Mucosa of stomach (tissue), 1 donor: ENCODE data around the gene PCARE.

Source experiments
- H3K27me3 ChIP-seq: one replicate; pipeline ENCODE4 v1.7.0; 2013; ENCODE audit warnings: mild to moderate bottlenecking, low read length; ENCODE audit not compliant: control insufficient read depth, insufficient read depth
- H3K36me3 ChIP-seq: one replicate; pipeline ENCODE4 v1.7.0; 2013; ENCODE audit warnings: low read length; ENCODE audit not compliant: control insufficient read depth, insufficient read depth
- H3K4me1 ChIP-seq: one replicate; pipeline ENCODE4 v1.7.0; 2013; ENCODE audit warnings: mild to moderate bottlenecking, low read length; ENCODE audit not compliant: control insufficient read depth, insufficient read depth
- H3K4me3 ChIP-seq: one replicate; pipeline ENCODE4 v1.7.0; 2013; ENCODE audit warnings: low read length
- H3K9ac ChIP-seq: one replicate; pipeline ENCODE4 v1.7.0; 2013; ENCODE audit warnings: mild to moderate bottlenecking, low read length, moderate library complexity
- H3K9me3 ChIP-seq: one replicate; pipeline ENCODE4 v1.7.0; 2013; ENCODE audit warnings: mild to moderate bottlenecking, low read length, moderate library complexity; ENCODE audit not compliant: control insufficient read depth
- donor health status: Pancreatic carcinoma.

Gene PCARE

GRCh38 chr2:29074411-29074810, at the start of gene PCARE:
Gene PCARE, minus strand, starts transcription at chr2:29074523. Its CDS starts 262 bp downstream, at chr2:29074261.
- Histone ChIP-seq H3K9ac (no peak within 1 kb of the TSS), H3K4me3 (no peak within 1 kb of the TSS), H3K4me1 (no peaks in the 10 kb centered on the region), H3K9me3 (no peaks in the 10 kb centered on the region), H3K27me3 (no peaks in the 10 kb centered on the region), H3K36me3 (no peaks in the 10 kb centered on the region)

- Histone ChIP-seq H3K27me3 (no peaks in the 10 kb centered on the region), H3K9me3 (no peaks in the 10 kb centered on the region), H3K36me3 (no peaks in the 10 kb centered on the region), H3K4me1 (no peaks in the 10 kb centered on the region), H3K9ac (no peak overlapping the region), H3K4me3 (no peak overlapping the region)
These were observed 49.5 kb upstream of the PCARE start for GRCh38 chr2:29123617-29124349.

GRCh38 chr2:29120846-29121245, 46.5 kb upstream of the PCARE start:
- Histone ChIP-seq H3K9me3 (no peaks in the 10 kb centered on the region), H3K4me3 (no peak overlapping the region), H3K36me3 (no peaks in the 10 kb centered on the region), H3K4me1 (peaks cover 12% of the 10 kb centered on the region), H3K27me3 (no peaks in the 10 kb centered on the region), H3K9ac (no peak overlapping the region)

- no peaks in the 10 kb centered on the region for H3K27me3 ChIP-seq
- no peak overlapping the region for H3K9ac ChIP-seq
- H3K4me1 ChIP-seq: peaks cover 21% of the 10 kb centered on the region
- H3K36me3 ChIP-seq: no peaks in the 10 kb centered on the region
- H3K9me3 ChIP-seq: no peaks in the 10 kb centered on the region
- no peak overlapping the region for H3K4me3 ChIP-seq
These were observed 44.9 kb upstream of the PCARE start for GRCh38 chr2:29119211-29119610.

- H3K36me3 ChIP-seq: no peaks in the 10 kb centered on the region
- no peak overlapping the region for H3K9ac ChIP-seq
- H3K4me1 ChIP-seq: peaks cover 23% of the 10 kb centered on the region
- no peaks in the 10 kb centered on the region for H3K9me3 ChIP-seq
- no peaks in the 10 kb centered on the region for H3K27me3 ChIP-seq
- no peak overlapping the region for H3K4me3 ChIP-seq
These were observed 43.4 kb upstream of the PCARE start for GRCh38 chr2:29117636-29118303.

- Histone ChIP-seq H3K36me3 (no peaks in the 10 kb centered on the region), H3K9ac (peak overlapping the region; percentile 74), H3K27me3 (no peaks in the 10 kb centered on the region), H3K4me3 (peak overlapping the region; percentile 38), H3K9me3 (no peaks in the 10 kb centered on the region), H3K4me1 (peaks cover 23% of the 10 kb centered on the region)
These were observed 41.8 kb upstream of the PCARE start for GRCh38 chr2:29115797-29116781.

GRCh38 chr2:29114946-29115609, 40.8 kb upstream of the PCARE start, which contains the start of gene CLIP4:
Gene CLIP4, plus strand, starts transcription at chr2:29115415. Its CDS starts 5,974 bp downstream, at chr2:29121389.
- Histone ChIP-seq H3K4me3 (peak within 1 kb of the TSS; percentile 38), H3K27me3 (no peaks in the 10 kb centered on the region), H3K9me3 (no peaks in the 10 kb centered on the region), H3K4me1 (peaks cover 23% of the 10 kb centered on the region), H3K9ac (peak within 1 kb of the TSS; percentile 74), H3K36me3 (no peaks in the 10 kb centered on the region)

- peaks cover 23% of the 10 kb centered on the region for H3K4me1 ChIP-seq
- no peak overlapping the region for H3K4me3 ChIP-seq
- H3K27me3 ChIP-seq: no peaks in the 10 kb centered on the region
- H3K9ac ChIP-seq: peak overlapping the region; percentile 58
- H3K9me3 ChIP-seq: no peaks in the 10 kb centered on the region
- H3K36me3 ChIP-seq: no peaks in the 10 kb centered on the region
These were observed 40.2 kb upstream of the PCARE start for GRCh38 chr2:29114586-29114945.

- Histone ChIP-seq H3K4me1 (peaks cover 23% of the 10 kb centered on the region), H3K9ac (no peak overlapping the region), H3K4me3 (no peak overlapping the region), H3K27me3 (no peaks in the 10 kb centered on the region), H3K9me3 (no peaks in the 10 kb centered on the region), H3K36me3 (no peaks in the 10 kb centered on the region)
These were observed 39.6 kb upstream of the PCARE start for GRCh38 chr2:29113891-29114321.

GRCh38 chr2:29113027-29113686, 38.8 kb upstream of the PCARE start:
- no peaks in the 10 kb centered on the region for H3K36me3 ChIP-seq
- H3K9ac ChIP-seq: no peak overlapping the region
- no peaks in the 10 kb centered on the region for H3K27me3 ChIP-seq
- no peak overlapping the region for H3K4me3 ChIP-seq
- H3K4me1 ChIP-seq: peaks cover 21% of the 10 kb centered on the region
- no peaks in the 10 kb centered on the region for H3K9me3 ChIP-seq

GRCh38 chr2:29112379-29112778, 38.1 kb upstream of the PCARE start:
- no peaks in the 10 kb centered on the region for H3K36me3 ChIP-seq
- peaks cover 14% of the 10 kb centered on the region for H3K4me1 ChIP-seq
- no peaks in the 10 kb centered on the region for H3K27me3 ChIP-seq
- H3K9ac ChIP-seq: no peak overlapping the region
- H3K4me3 ChIP-seq: no peak overlapping the region
- no peaks in the 10 kb centered on the region for H3K9me3 ChIP-seq
